ENCODE results near the gene PTGFR.

- TF ChIP-seq CTCF (IDR thresholded peaks at IDR 0.05) (no peak), POLR2A (IDR thresholded peaks at IDR 0.05) (no peak)
Observed at GRCh38 chr1:78527706-78528105, 36.9 kb downstream of the PTGFR start.
